HAP-1 (cell line): Measurements from ENCODE around the gene ASB16.

ENCODE experiments used
- DNase-seq, 2 experiments: peaks; one replicate each; pipeline ENCODE4 v3.0.0-alpha.2; 2016 to 2020; ENCODE audit warnings: low spot score in 2 of 2
- H3K27me3 ChIP-seq: fragments of 250-450 bp; sonication (Bioruptor Pico); 2 replicates; pipeline ENCODE4 v1.5.1; 2020; ENCODE audit warnings: low read depth, mild to moderate bottlenecking, moderate library complexity
- H3K36me3 ChIP-seq: fragments of 250-450 bp; sonication (Bioruptor Pico); replicated peaks from 2 replicates; pipeline ENCODE4 v1.5.1; 2020; ENCODE audit warnings: mild to moderate bottlenecking
- H3K4me1 ChIP-seq: fragments of 250-450 bp; sonication (Bioruptor Pico); 2 replicates; pipeline ENCODE4 v1.5.1; 2020; ENCODE audit warnings: mild to moderate bottlenecking
- H3K4me3 ChIP-seq: fragments of 250-450 bp; sonication (Bioruptor Pico); 2 replicates; pipeline ENCODE4 v1.5.1; 2020; ENCODE audit warnings: mild to moderate bottlenecking, moderate library complexity
- H3K9me3 ChIP-seq: fragments of 250-450 bp; sonication (Bioruptor Pico); 2 replicates; pipeline ENCODE4 v1.5.1; 2020; ENCODE audit warnings: mild to moderate bottlenecking, moderate library complexity
- in situ Hi-C: fragments of 300-500 bp; cut with MboI; formaldehyde crosslinking; loops from 3 replicates; pipeline ENCODE4 v1.14.3; 2020; ENCODE audit warnings: low sequenced_read_pairs, inconsistent platforms, mixed read lengths

Gene ASB16

DNA sequence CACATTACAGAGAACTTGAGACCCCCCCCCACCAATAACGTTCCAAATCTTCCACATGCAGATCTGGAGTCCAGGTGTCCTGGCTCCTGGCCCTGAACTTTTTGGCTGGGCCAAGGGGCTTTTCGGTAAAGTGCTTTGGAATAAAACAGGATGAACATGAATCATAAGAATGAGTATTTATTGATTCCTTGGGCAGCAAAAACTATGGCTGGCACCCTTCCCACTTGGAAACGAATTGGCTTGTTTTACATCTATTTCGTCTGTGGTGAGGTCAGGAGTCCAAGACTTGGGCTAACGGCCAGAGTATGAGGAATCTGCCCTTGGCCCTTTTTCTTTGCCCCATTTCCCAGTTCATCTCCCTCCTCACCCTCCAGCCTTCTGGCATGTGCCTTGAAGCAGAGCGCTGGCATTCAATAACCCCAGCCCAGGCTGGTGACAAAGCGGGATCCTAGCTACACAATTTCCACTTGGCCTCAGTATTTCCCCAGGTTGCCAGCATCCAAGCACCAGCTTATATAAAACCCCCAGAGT, 53.1 kb downstream of the ASB16 start:
- no peak overlapping the region for H3K4me3 ChIP-seq
- peaks cover 5% of the 10 kb centered on the region; the same call in 1 of the 2 replicates for H3K4me1 ChIP-seq
- no peak for DNase-seq
- H3K27me3 ChIP-seq, result no peaks in the 10 kb centered on the region
- in situ Hi-C loops, result no loop called here
- H3K36me3 ChIP-seq, result no peaks in the 10 kb centered on the region; the same call in 1 of the 2 replicates
- no peaks in the 10 kb centered on the region for H3K9me3 ChIP-seq
